Naive thymus-derived CD4-positive, alpha-beta T cell (primary cell): ENCODE results near the gene TUBB4A. TPM values are rescaled to one million over a fixed set of nuclear protein-coding genes. Genes with fewer than 3 reads are reported as not detected.

Experiments
- ATAC-seq: fragments of 150-1000 bp; cut with Tn5 transposase; 2 replicates; pipeline ENCODE4 v1.10.0; 2021; ENCODE audit warnings: mild to moderate bottlenecking, moderate library complexity
- CTCF ChIA-PET: fragments of 350-600 bp; sonication (Branson Sonifier 250); formaldehyde crosslinking; loops from one replicate; lab custom pipeline; 2021; ENCODE audit warnings: antibody characterized with exemption; lab: Charles Lee
- POLR2A ChIA-PET: fragments of 350-600 bp; sonication (Branson Sonifier 250); formaldehyde crosslinking; loops from one replicate; lab custom pipeline; 2021; ENCODE audit warnings: antibody characterized with exemption, inconsistent platforms; lab: Charles Lee
- DNase-seq, 9 donors: peaks; one replicate each; pipeline versions ENCODE4 v3.0.0 to v3.0.0-alpha.2; 2020 to 2022; ENCODE audit warnings: mixed read lengths in 1 of 9
- H3K27ac ChIP-seq: one replicate; pipeline ENCODE4 v1.7.0; 2013; ENCODE audit warnings: mild to moderate bottlenecking, low read depth, low read length, moderate library complexity
- H3K27me3 ChIP-seq, 2 donors: one replicate each; pipeline ENCODE4 v1.7.0; 2013; ENCODE audit warnings: low read length in 2 of 2, mild to moderate bottlenecking in 2 of 2, moderate library complexity in 2 of 2; ENCODE audit not compliant: control insufficient read depth in 2 of 2, insufficient read depth in 2 of 2
- H3K36me3 ChIP-seq, 3 experiments: 1 replicate in 2 of 3; 2 replicates in 1 of 3; pipeline ENCODE4 v1.7.0; 2013; ENCODE audit warnings: low read length in 3 of 3, mild to moderate bottlenecking in 3 of 3, moderate library complexity in 1 of 3; ENCODE audit not compliant: insufficient read depth in 3 of 3, control insufficient read depth in 2 of 3
- H3K4me1 ChIP-seq, 2 donors: one replicate each; pipeline ENCODE4 v1.7.0; 2013; ENCODE audit warnings: low read length in 2 of 2, mild to moderate bottlenecking in 2 of 2, moderate library complexity in 1 of 2; ENCODE audit not compliant: control insufficient read depth in 2 of 2, insufficient read depth in 2 of 2
- H3K4me3 ChIP-seq: 2 replicates; pipeline ENCODE4 v1.7.0; 2013; ENCODE audit warnings: mild to moderate bottlenecking, low read length
- H3K9me3 ChIP-seq, 3 experiments: 1 replicate in 2 of 3; 2 replicates in 1 of 3; pipeline ENCODE4 v1.7.0; 2013; ENCODE audit warnings: low read length in 3 of 3; ENCODE audit not compliant: control insufficient read depth in 2 of 3
- H3K27ac Mint-ChIP-seq, 9 donors: one replicate each; pipeline ENCODE4 v1.8.0; 2020 to 2022; ENCODE audit warnings: mixed read lengths in 9 of 9, mild to moderate bottlenecking in 8 of 9, moderate library complexity in 5 of 9, inconsistent platforms in 2 of 9
- H3K27me3 Mint-ChIP-seq, 5 donors: one replicate each; pipeline ENCODE4 v1.8.0; 2021 to 2022; ENCODE audit warnings: mixed read lengths in 5 of 5, mild to moderate bottlenecking in 1 of 5
- H3K36me3 Mint-ChIP-seq, 5 donors: one replicate each; pipeline ENCODE4 v1.8.0; 2020 to 2022; ENCODE audit warnings: mixed read lengths in 5 of 5, mild to moderate bottlenecking in 3 of 5, inconsistent platforms in 1 of 5
- H3K4me1 Mint-ChIP-seq, 7 donors: one replicate each; pipeline ENCODE4 v1.8.0; 2020 to 2022; ENCODE audit warnings: mixed read lengths in 7 of 7, mild to moderate bottlenecking in 3 of 7, inconsistent platforms in 1 of 7
- H3K4me3 Mint-ChIP-seq, 10 donors: one replicate each; pipeline ENCODE4 v1.8.0; 2020 to 2022; ENCODE audit warnings: mild to moderate bottlenecking in 10 of 10, mixed read lengths in 10 of 10, moderate library complexity in 6 of 10, inconsistent platforms in 2 of 10
- H3K9me3 Mint-ChIP-seq, 11 donors: one replicate each; pipeline ENCODE4 v1.8.0; 2020 to 2022; ENCODE audit warnings: mixed read lengths in 11 of 11, mild to moderate bottlenecking in 4 of 11, inconsistent platforms in 1 of 11, moderate library complexity in 1 of 11
- intact Hi-C, 2 donors: fragments of 100-400 bp; cut with micrococcal nuclease; formaldehyde crosslinking; loops; one replicate each; pipeline ENCODE4 v1.15.1; 2023
- polyA plus RNA-seq, 2 donors: library from polyadenylated mRNA; unstranded; fragments of 300-500 nt; fragmentation: Illumina TruSeq; gene quantifications; one replicate each; pipeline ENCODE4 v1.2.3, GENCODE V29; 2021
- total RNA-seq, 6 experiments: library from RNA in 5 of 6; stranded (reverse) in 5 of 6; gene quantifications; 1 replicate in 5 of 6; 2 replicates in 1 of 6; pipeline ENCODE4 v1.2.3 and lab custom pipeline; 2021 to 2026

Gene TUBB4A
- total and polyA plus RNA-seq, 7 experiments from 2014 or later, result 1.5 to 7.6 (median 2.6) TPM

GRCh38 chr19:6446452-6446851, 55.7 kb downstream of the TUBB4A start:
- intact Hi-C loops, result no loop called here
- Mint-ChIP-seq H3K36me3 (peaks cover 6 to 33% (median 15%) of the 10 kb centered on the region in 5 donors), H3K4me1 (peaks cover 0 to 6% (median 0%) of the 10 kb centered on the region in 7 donors), H3K9me3 (peaks cover 0 to 6% (median 0%) of the 10 kb centered on the region in 11 donors), H3K27me3 (no peaks in the 10 kb centered on the region), H3K4me3 (no peak overlapping the region), H3K27ac (peak overlapping the region in 1 of 9 donors; percentile 72)
- Histone ChIP-seq H3K36me3 (peaks cover 0 to 10% (median 0%) of the 10 kb centered on the region in 3 experiments), H3K27ac (no peak overlapping the region), H3K27me3 (no peaks in the 10 kb centered on the region), H3K4me1 (no peaks in the 10 kb centered on the region), H3K9me3 (no peaks in the 10 kb centered on the region), H3K4me3 (no peak overlapping the region)
- POLR2A ChIA-PET, result interaction anchor here (0.6 kb wide), 1 partner anchor 43 kb away, joined by 3 read pairs; no protein-coding TSS in a partner anchor
- ATAC-seq (no peak), DNase-seq (no peak)
- CTCF ChIA-PET, result no interaction called here

Other genes with a start within 250 kb of the TUBB4A start
- 10 to 100 TPM; 33.3 to 47.5 (median 39.0) TPM for gene MLLT1, start 222.3 kb downstream of the TUBB4A start, total RNA-seq
- 1 to 10 TPM in 1 of 2 donors, under 1 TPM in 1; 0.57 to 1.8 TPM for gene MLLT1, start 222.3 kb downstream of the TUBB4A start, polyA plus RNA-seq
- 1 to 10 TPM in 2 of 5 experiments, under 1 TPM in 3; 0.65 to 2.9 (median 0.87) TPM for gene ACER1, start 168.7 kb downstream of the TUBB4A start, total RNA-seq
- 1 to 10 TPM; 1.1 to 3.9 TPM for gene ACER1, start 168.7 kb downstream of the TUBB4A start, polyA plus RNA-seq
- gene CLPP, start 140.8 kb downstream of the TUBB4A start, total RNA-seq, result 100 to 1,000 TPM in 1 of 5 experiments, 10 to 100 TPM in 4; 53.2 to 129 (median 75.9) TPM
- gene CLPP, start 140.8 kb downstream of the TUBB4A start, polyA plus RNA-seq, result 100 to 1,000 TPM; 156 to 196 TPM
- gene ALKBH7, start 129.5 kb downstream of the TUBB4A start, total RNA-seq, result 10 to 100 TPM; 33.6 to 90.1 (median 72.9) TPM
- 100 to 1,000 TPM; 129 to 142 TPM for gene ALKBH7, start 129.5 kb downstream of the TUBB4A start, polyA plus RNA-seq
- gene PSPN, start 126.4 kb downstream of the TUBB4A start, total RNA-seq, result 1 to 10 TPM; 1.8 to 4.0 (median 2.8) TPM
- gene PSPN, start 126.4 kb downstream of the TUBB4A start, polyA plus RNA-seq, result under 1 TPM; 0.60 to 0.91 TPM
- 10 to 100 TPM; 51.5 to 71.6 (median 61.3) TPM for gene GTF2F1, start 109.1 kb downstream of the TUBB4A start, total RNA-seq
- gene GTF2F1, start 109.1 kb downstream of the TUBB4A start, polyA plus RNA-seq, result 10 to 100 TPM; 17.9 to 33.3 TPM
- gene KHSRP, start 77.5 kb downstream of the TUBB4A start, total RNA-seq, result 100 to 1,000 TPM; 142 to 276 (median 152) TPM
- gene KHSRP, start 77.5 kb downstream of the TUBB4A start, polyA plus RNA-seq, result 10 to 100 TPM; 12.5 to 20.9 TPM
- gene SLC25A41, start 68.5 kb downstream of the TUBB4A start, total RNA-seq, result under 1 TPM in 1 of 5 experiments, not detected in 4; 0.32 TPM
- gene SLC25A41, start 68.5 kb downstream of the TUBB4A start, polyA plus RNA-seq, result not detected
- 10 to 100 TPM in 4 of 5 experiments, 1 to 10 TPM in 1; 9.0 to 31.3 (median 22.0) TPM for gene SLC25A23, start 42.5 kb downstream of the TUBB4A start, total RNA-seq
- 10 to 100 TPM; 18.8 to 35.0 TPM for gene SLC25A23, start 42.5 kb downstream of the TUBB4A start, polyA plus RNA-seq
- 1 to 10 TPM in 4 of 5 experiments, under 1 TPM in 1; 0.44 to 8.6 (median 5.7) TPM for gene CRB3, start 38.0 kb downstream of the TUBB4A start, total RNA-seq
- gene CRB3, start 38.0 kb downstream of the TUBB4A start, polyA plus RNA-seq, result 10 to 100 TPM in 1 of 2 donors, 1 to 10 TPM in 1; 6.5 to 10.1 TPM
- 100 to 1,000 TPM; 106 to 142 (median 118) TPM for gene DENND1C, start 20.5 kb downstream of the TUBB4A start, total RNA-seq
- 100 to 1,000 TPM in 1 of 2 donors, 10 to 100 TPM in 1; 57.3 to 142 TPM for gene DENND1C, start 20.5 kb downstream of the TUBB4A start, polyA plus RNA-seq
- gene TNFSF9, start 28.7 kb upstream of the TUBB4A start, total RNA-seq, result 1 to 10 TPM in 3 of 5 experiments, under 1 TPM in 1, not detected in 1; 0.38 to 3.9 (median 3.0) TPM
- not detected for gene TNFSF9, start 28.7 kb upstream of the TUBB4A start, polyA plus RNA-seq
- gene CD70, start 88.8 kb upstream of the TUBB4A start, total RNA-seq, result 10 to 100 TPM in 1 of 5 experiments, 1 to 10 TPM in 1, not detected in 3; 1.2 to 39.6 TPM
- not detected for gene CD70, start 88.8 kb upstream of the TUBB4A start, polyA plus RNA-seq
- gene TNFSF14, start 167.9 kb upstream of the TUBB4A start, total RNA-seq, result 10 to 100 TPM in 1 of 5 experiments, 1 to 10 TPM in 4; 1.0 to 20.5 (median 1.8) TPM
- gene TNFSF14, start 167.9 kb upstream of the TUBB4A start, polyA plus RNA-seq, result 1 to 10 TPM; 1.3 to 1.9 TPM
- 1 to 10 TPM in 3 of 5 experiments, under 1 TPM in 2; 0.57 to 3.7 (median 1.8) TPM for gene C3, start 218.3 kb upstream of the TUBB4A start, total RNA-seq
- not detected for gene C3, start 218.3 kb upstream of the TUBB4A start, polyA plus RNA-seq
- 10 to 100 TPM; 36.1 to 81.6 (median 61.9) TPM for gene GPR108, start 235.3 kb upstream of the TUBB4A start, total RNA-seq
- 10 to 100 TPM; 70.6 to 96.5 TPM for gene GPR108, start 235.3 kb upstream of the TUBB4A start, polyA plus RNA-seq
- gene TRIP10, start 237.4 kb upstream of the TUBB4A start, total RNA-seq, result 10 to 100 TPM in 1 of 5 experiments, 1 to 10 TPM in 4; 2.9 to 17.4 (median 5.4) TPM
- 1 to 10 TPM in 1 of 2 donors, under 1 TPM in 1; 0.74 to 1.8 TPM for gene TRIP10, start 237.4 kb upstream of the TUBB4A start, polyA plus RNA-seq